ENCODE results near the gene TFDP1. TPM values are rescaled to one million over a fixed set of nuclear protein-coding genes. Genes with fewer than 3 reads are reported as not detected.
"Not testable (repeated sequence)": the region's sequence is repeated elsewhere in the genome, so short reads cannot be mapped to it uniquely, and the experiment has no call there.

TFDP1 gene
- total RNA-seq, 4 donors from 2014 or later = 55.7 to 82.1 (median 59.5) TPM

GRCh38 chr13:113591750-113592149, 7.2 kb downstream of the TFDP1 start:
- Histone ChIP-seq H3K27ac (no peak overlapping the region), H3K9me3 (no peaks in the 10 kb centered on the region), H3K36me3 (peaks cover 3 to 81% (median 6%) of the 10 kb centered on the region in 3 donors), H3K4me1 (peaks cover 4 to 21% (median 5%) of the 10 kb centered on the region in 3 donors), H3K27me3 (no peaks in the 10 kb centered on the region), H3K4me3 (no peak overlapping the region)
- 90 to 91% methylated on average over 7 to 11 of the region's 11 CpGs for WGBS, 2 donors
- no peak for DNase-seq
- intact Hi-C loops (cut with DNase I) = no loop called here
- TF ChIP-seq POLR2A (IDR thresholded peaks at IDR 0.05) = no peak
- TF ChIP-seq, protein P1, sequence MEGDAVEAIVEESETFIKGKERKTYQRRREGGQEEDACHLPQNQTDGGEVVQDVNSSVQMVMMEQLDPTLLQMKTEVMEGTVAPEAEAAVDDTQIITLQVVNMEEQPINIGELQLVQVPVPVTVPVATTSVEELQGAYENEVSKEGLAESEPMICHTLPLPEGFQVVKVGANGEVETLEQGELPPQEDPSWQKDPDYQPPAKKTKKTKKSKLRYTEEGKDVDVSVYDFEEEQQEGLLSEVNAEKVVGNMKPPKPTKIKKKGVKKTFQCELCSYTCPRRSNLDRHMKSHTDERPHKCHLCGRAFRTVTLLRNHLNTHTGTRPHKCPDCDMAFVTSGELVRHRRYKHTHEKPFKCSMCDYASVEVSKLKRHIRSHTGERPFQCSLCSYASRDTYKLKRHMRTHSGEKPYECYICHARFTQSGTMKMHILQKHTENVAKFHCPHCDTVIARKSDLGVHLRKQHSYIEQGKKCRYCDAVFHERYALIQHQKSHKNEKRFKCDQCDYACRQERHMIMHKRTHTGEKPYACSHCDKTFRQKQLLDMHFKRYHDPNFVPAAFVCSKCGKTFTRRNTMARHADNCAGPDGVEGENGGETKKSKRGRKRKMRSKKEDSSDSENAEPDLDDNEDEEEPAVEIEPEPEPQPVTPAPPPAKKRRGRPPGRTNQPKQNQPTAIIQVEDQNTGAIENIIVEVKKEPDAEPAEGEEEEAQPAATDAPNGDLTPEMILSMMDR (IDR thresholded peaks at IDR 0.05) = no peak

GRCh38 chr13:113592571-113592970, 8.0 kb downstream of the TFDP1 start:
- Histone ChIP-seq H3K36me3 (peaks cover 0 to 84% (median 7%) of the 10 kb centered on the region in 3 donors), H3K9me3 (no peaks in the 10 kb centered on the region), H3K27ac (no peak overlapping the region), H3K4me1 (peaks cover 0 to 13% (median 4%) of the 10 kb centered on the region in 3 donors), H3K4me3 (no peak overlapping the region), H3K27me3 (no peaks in the 10 kb centered on the region)
- WGBS, 2 donors = 100% methylated on average over 1 of the region's 5 CpGs; no CpG with 5 or more reads in 1 of the 2 donors
- DNase-seq = no peak
- TF ChIP-seq, protein P1 (IDR thresholded peaks at IDR 0.05) = no peak
- no peak for TF ChIP-seq POLR2A (IDR thresholded peaks at IDR 0.05)
- intact Hi-C loops (cut with DNase I) = no loop called here

- H3K4me3 ChIP-seq; H3K9me3 ChIP-seq; H3K27me3 ChIP-seq; intact Hi-C loops (cut with DNase I); H3K27ac ChIP-seq; DNase-seq; H3K4me1 ChIP-seq: not testable (repeated sequence)
- 100% methylated on average over 4 to 8 of the region's 21 CpGs for WGBS, 2 donors
- H3K36me3 ChIP-seq = peaks cover 0 to 84% (median 7%) of the 10 kb centered on the region in 3 donors
These were observed 9.7 kb downstream of the TFDP1 start for GRCh38 chr13:113594066-113594821.

DNA sequence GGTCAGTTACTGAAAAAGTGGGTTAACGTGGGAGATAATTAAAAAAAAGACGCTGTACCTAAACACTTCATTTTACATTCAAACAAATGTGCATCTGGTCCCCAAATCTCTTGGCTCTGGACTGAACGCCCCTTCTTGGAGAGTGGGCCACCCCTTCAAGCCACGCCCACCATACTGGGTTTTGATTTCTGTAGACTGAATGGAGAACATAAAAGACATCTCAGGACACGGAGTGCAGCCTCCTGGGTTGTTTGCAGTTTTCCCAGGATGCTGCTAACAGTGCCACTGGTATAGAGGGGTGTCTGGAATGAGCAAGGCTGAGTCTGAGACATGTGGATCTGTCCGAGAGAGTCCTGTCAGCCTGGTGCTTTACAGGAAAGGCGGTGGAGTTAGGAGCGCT, 10.6 kb downstream of the TFDP1 start:
- no peaks in the 10 kb centered on the region for H3K4me1 ChIP-seq
- no peaks in the 10 kb centered on the region for H3K9me3 ChIP-seq
- no peak overlapping the region for H3K27ac ChIP-seq
- no peak overlapping the region for H3K4me3 ChIP-seq
- peaks cover 0 to 84% (median 7%) of the 10 kb centered on the region in 3 donors for H3K36me3 ChIP-seq
- DNase-seq = no peak
- TF ChIP-seq, protein P1 (IDR thresholded peaks at IDR 0.05) = no peak
- TF ChIP-seq POLR2A (IDR thresholded peaks at IDR 0.05) = no peak
- intact Hi-C loops (cut with DNase I) = no loop called here
- WGBS, 2 donors = 95 to 100% methylated on average over 7 to 8 of the region's 8 CpGs
- no peaks in the 10 kb centered on the region for H3K27me3 ChIP-seq

- no peak overlapping the region for H3K4me3 ChIP-seq
- no peaks in the 10 kb centered on the region for H3K4me1 ChIP-seq
- H3K27me3 ChIP-seq = no peaks in the 10 kb centered on the region
- intact Hi-C loops (cut with DNase I) = no loop called here
- 88 to 96% methylated on average over 5 to 24 of the region's 27 CpGs for WGBS, 2 donors
- DNase-seq = no peak
- H3K36me3 ChIP-seq = peaks cover 0 to 93% (median 7%) of the 10 kb centered on the region in 3 donors
- H3K27ac ChIP-seq = no peak overlapping the region
- H3K9me3 ChIP-seq = no peaks in the 10 kb centered on the region
- TF ChIP-seq, protein P1 (IDR thresholded peaks at IDR 0.05) = no peak
- no peak for TF ChIP-seq POLR2A (IDR thresholded peaks at IDR 0.05)
These were observed 12.0 kb downstream of the TFDP1 start for GRCh38 chr13:113596321-113597200.
